Endothelial cell of umbilical vein (primary cell): Measurements from ENCODE around the gene TGDS. TPM values are rescaled to one million over a fixed set of nuclear protein-coding genes. Genes with fewer than 3 reads are reported as not detected.

Source experiments
- BruUV-seq: library from RNA; stranded (reverse); fragments of 400-500 nt; replicated peaks from 2 replicates; lab custom pipeline; 2021; lab: Mats Ljungman, UMichigan
- CTCF ChIA-PET: fragments of 300-600, 350-600 bp; sonication (Branson Sonifier 250); formaldehyde crosslinking; loops from one replicate; lab custom pipeline; 2021; ENCODE audit warnings: antibody characterized with exemption, inconsistent platforms; lab: Charles Lee
- POLR2A ChIA-PET: fragments of 300-600, 350-600 bp; sonication (Branson Sonifier 250); formaldehyde crosslinking; loops from one replicate; lab custom pipeline; 2021; ENCODE audit warnings: antibody characterized with exemption, inconsistent platforms; lab: Charles Lee
- DNase-seq: peaks from one replicate; pipeline ENCODE4 v3.0.0-alpha.2; 2011; ENCODE audit warnings: low read depth, low spot score
- FAIRE-seq: peaks from 2 replicates; lab custom pipeline; 2011; peaks lifted over from hg19 to GRCh38; lab: Jason Lieb, UNC
- H2AFZ ChIP-seq: 2 replicates; pipeline ENCODE4 v1.6.0; 2012; ENCODE audit warnings: low read depth, low read length, control low read depth, inconsistent platforms
- H3K27ac ChIP-seq: 2 replicates; pipeline ENCODE4 v1.5.1; 2011; ENCODE audit warnings: low read depth, mild to moderate bottlenecking, control low read depth, low read length, moderate library complexity; ENCODE audit not compliant: insufficient read depth
- H3K27me3 ChIP-seq, 2 experiments: 2 replicates each; pipeline versions ENCODE4 v1.6.0 to v1.6.1; 2011; ENCODE audit warnings: low read length in 2 of 2, mixed read lengths in 1 of 2; ENCODE audit not compliant: control insufficient read depth in 2 of 2, insufficient read depth in 2 of 2
- H3K36me3 ChIP-seq, 2 experiments: 2 replicates in 1 of 2; 3 replicates in 1 of 2; pipeline ENCODE4 v1.5.1; 2011; ENCODE audit warnings: low read length in 2 of 2, mild to moderate bottlenecking in 1 of 2, moderate library complexity in 1 of 2; ENCODE audit not compliant: control insufficient read depth in 2 of 2, insufficient read depth in 2 of 2; ENCODE audit errors: extremely low read depth in 1 of 2
- H3K4me1 ChIP-seq: 3 replicates; pipeline ENCODE4 v1.5.1; 2011; ENCODE audit warnings: mild to moderate bottlenecking, low read length; ENCODE audit not compliant: control insufficient read depth, insufficient read depth; ENCODE audit errors: extremely low read depth
- H3K4me2 ChIP-seq: 2 replicates; pipeline ENCODE4 v1.6.1; 2011; ENCODE audit warnings: low read length, control low read depth, mixed read lengths; ENCODE audit not compliant: insufficient read depth
- H3K4me3 ChIP-seq, 3 experiments: fragments of 200-600 bp in 1 of 3; sonication (generic), shearing (Covaris generic) in 1 of 3; replicated peaks in 1 of 3; 2 replicates each; pipeline ENCODE4 v1.5.1; 2011 to 2016; ENCODE audit warnings: control low read depth in 3 of 3, low read length in 3 of 3, mild to moderate bottlenecking in 2 of 3, inconsistent platforms in 1 of 3, low read depth in 1 of 3, moderate library complexity in 1 of 3; ENCODE audit not compliant: insufficient read depth in 1 of 3
- H3K79me2 ChIP-seq: 2 replicates; pipeline ENCODE4 v1.6.0; 2012; ENCODE audit warnings: low read length, inconsistent platforms; ENCODE audit not compliant: control insufficient read depth, insufficient read depth
- H3K9ac ChIP-seq: replicated peaks from 2 replicates; pipeline ENCODE3; 2011; ENCODE audit warnings: low read length, control low read depth; ENCODE audit not compliant: insufficient read depth; ENCODE audit errors: extremely low read depth
- H3K9me1 ChIP-seq: replicated peaks from 3 replicates; pipeline ENCODE4 v1.6.0; 2011; ENCODE audit warnings: mild to moderate bottlenecking, low read length; ENCODE audit not compliant: control insufficient read depth, insufficient read depth; ENCODE audit errors: extremely low read depth
- H3K9me3 ChIP-seq: replicated peaks from 2 replicates; pipeline ENCODE4 v1.5.1; 2012; ENCODE audit warnings: low read length, inconsistent platforms; ENCODE audit not compliant: control insufficient read depth, insufficient read depth
- H4K20me1 ChIP-seq: replicated peaks from 2 replicates; pipeline ENCODE3; 2011; ENCODE audit warnings: mild to moderate bottlenecking, low read length; ENCODE audit not compliant: control insufficient read depth, insufficient read depth; ENCODE audit errors: extremely low read depth
- CTCF ChIP-seq, 2 donors: IDR thresholded peaks; 1 replicate in 1 of 2; 2 replicates in 1 of 2; pipeline ENCODE4 v1.5.1; 2011; ENCODE audit warnings: low read length in 2 of 2, mild to moderate bottlenecking in 2 of 2, moderate library complexity in 2 of 2, control low read depth in 1 of 2, inconsistent platforms in 1 of 2, low read depth in 1 of 2; ENCODE audit not compliant: insufficient read depth in 1 of 2; ENCODE audit errors: extremely low read depth in 1 of 2
- EZH2 ChIP-seq: IDR thresholded peaks from 2 replicates; pipeline ENCODE4 v1.6.1; 2012; ENCODE audit warnings: borderline replicate concordance, low read depth, mild to moderate bottlenecking, moderate library complexity, low read length, inconsistent platforms; ENCODE audit not compliant: severe bottlenecking
- FOS ChIP-seq: IDR thresholded peaks from 2 replicates; pipeline ENCODE4 v1.6.1; 2011; ENCODE audit warnings: mild to moderate bottlenecking, low read length, moderate library complexity, borderline replicate concordance; ENCODE audit not compliant: insufficient read depth
- GATA2 ChIP-seq: IDR thresholded peaks from 2 replicates; pipeline ENCODE4 v1.7.0; 2011; ENCODE audit warnings: low read depth, mild to moderate bottlenecking, moderate library complexity, mixed read lengths, low read length; ENCODE audit not compliant: insufficient read length, insufficient read depth
- JUN ChIP-seq: IDR thresholded peaks from 2 replicates; pipeline ENCODE4 v1.6.1; 2011; ENCODE audit warnings: borderline replicate concordance, low read depth; ENCODE audit not compliant: insufficient read length, insufficient read depth
- MAX ChIP-seq: IDR thresholded peaks from 2 replicates; pipeline ENCODE4 v1.6.1; 2011; ENCODE audit not compliant: insufficient read depth, insufficient read length
- MYC ChIP-seq: IDR thresholded peaks from one replicate; pipeline ENCODE4 v1.6.1; 2011; ENCODE audit warnings: mild to moderate bottlenecking, low read depth, low read length
- POLR2A ChIP-seq: IDR thresholded peaks from 2 replicates; pipeline ENCODE4 v1.6.1; 2012; ENCODE audit warnings: low read depth, mild to moderate bottlenecking, control low read depth, low read length
- POLR2AphosphoS5 ChIP-seq: IDR thresholded peaks from 2 replicates; pipeline ENCODE4 v1.6.1; 2012; ENCODE audit warnings: low read depth, mild to moderate bottlenecking, control low read depth, low read length, moderate library complexity; ENCODE audit not compliant: insufficient read depth
- dilution Hi-C: fragments of 300-500 bp; cut with MboI; formaldehyde crosslinking; loops from one replicate; pipeline ENCODE4 v1.15.0; 2019; ENCODE audit warnings: low sequenced_read_pairs; ENCODE audit not compliant: extremely low pct_ligation_motif_present
- intact Hi-C: fragments of 100-400 bp; cut with micrococcal nuclease; formaldehyde crosslinking; loops from one replicate; pipeline ENCODE4 v1.10.0; 2022
- polyA plus RNA-seq, 4 experiments: library from polyadenylated mRNA; depleted of rRNA in 3 of 4; stranded (reverse) in 3 of 4; unstranded in 1 of 4; fragments of >200 nt; gene quantifications; 2 replicates each; pipeline versions ENCODE4 v1.2.1 to v1.2.3, GENCODE V29; 2011 to 2012; ENCODE audit warnings: missing spikeins in 1 of 4
- total RNA-seq: library from RNA; stranded (reverse); gene quantifications from 2 replicates; pipeline ENCODE4 v1.2.3, GENCODE V29; 2021

The TGDS gene
- total and polyA plus RNA-seq, 2 donors (not counting 3 experiments of a cell fraction or from before 2014, with no cell fraction given) = 7.3 to 9.3 TPM

DNA sequence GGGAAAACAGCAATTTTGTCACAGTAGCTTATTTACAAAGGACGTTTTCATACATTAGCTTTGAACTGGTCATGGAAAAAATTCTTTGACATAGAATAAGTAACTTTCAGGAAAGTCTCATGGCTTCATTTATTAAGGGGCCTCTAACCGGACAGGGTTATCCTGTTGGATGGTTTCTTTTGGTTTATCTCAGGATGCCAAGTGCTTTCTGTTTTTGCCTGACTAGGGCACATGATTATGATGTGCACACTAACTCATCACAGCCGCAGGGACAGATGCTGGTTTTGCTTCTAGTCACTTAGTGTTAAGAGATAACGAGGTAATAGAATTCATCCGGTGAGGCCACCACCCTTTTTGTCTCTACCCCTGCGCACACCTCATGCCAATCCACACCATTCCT lies 53.0 kb downstream of the TGDS start:
- H3K4me3 ChIP-seq = no peak overlapping the region
- no peaks in the 10 kb centered on the region for H4K20me1 ChIP-seq
- BruUV-seq = no TSS peak
- no peak overlapping the region for H3K9ac ChIP-seq
- H3K79me2 ChIP-seq = no peaks in the 10 kb centered on the region
- CTCF ChIA-PET = no interaction called here
- peaks cover 0 to 19% of the 10 kb centered on the region in 2 experiments for H3K27me3 ChIP-seq
- no peaks in the 10 kb centered on the region for H3K9me1 ChIP-seq
- dilution Hi-C loops = no loop called here
- POLR2A ChIA-PET = no interaction called here
- no peaks in the 10 kb centered on the region for H3K4me1 ChIP-seq
- no peak overlapping the region for H2AFZ ChIP-seq
- no peak overlapping the region for H3K27ac ChIP-seq
- H3K4me2 ChIP-seq = no peak overlapping the region
- no peaks in the 10 kb centered on the region for H3K9me3 ChIP-seq
- intact Hi-C loops = no loop called here
- FAIRE-seq (no peak), DNase-seq (no peak)
- no peaks in the 10 kb centered on the region for H3K36me3 ChIP-seq
- TF ChIP-seq MAX (no peak), CTCF (IDR thresholded peaks at IDR 0.05; ENCODE audit: extremely low read depth in 1 of 2, insufficient read depth in 1 of 2, low read depth in 1 of 2, low read length in 2 of 2) (no peak), FOS (no peak), POLR2A (no peak), GATA2 (no peak), EZH2 (no peak), POLR2AphosphoS5 (no peak), JUN (no peak), MYC (no peak)
